ENCODE results near the gene BTBD9.
"Not testable (repeated sequence)": the region's sequence is repeated elsewhere in the genome, so short reads cannot be mapped to it uniquely, and the experiment has no call there.

The BTBD9 gene

GRCh38 chr6:38349795-38350194, 289.9 kb downstream of the BTBD9 start:
- Mint-ChIP-seq H3K27me3 (ENCODE audit: low read depth) (no peaks in the 10 kb centered on the region), H3K27ac (no peak overlapping the region), H3K4me3 (no peak overlapping the region), H3K36me3 (ENCODE audit: low read depth) (no peaks in the 10 kb centered on the region), H3K9me3 (no peaks in the 10 kb centered on the region), H3K4me1 (ENCODE audit: low read depth) (peaks cover 2% of the 10 kb centered on the region)
- no peak for DNase-seq (ENCODE audit: low spot score)

- H3K4me3 Mint-ChIP-seq, result no peak overlapping the region
- H3K27ac Mint-ChIP-seq, result no peak overlapping the region
- H3K9me3 Mint-ChIP-seq, result no peaks in the 10 kb centered on the region
- H3K4me1 Mint-ChIP-seq (ENCODE audit: low read depth), result no peaks in the 10 kb centered on the region
- H3K36me3 Mint-ChIP-seq (ENCODE audit: low read depth), result no peaks in the 10 kb centered on the region
- no peak for DNase-seq (ENCODE audit: low spot score)
- H3K27me3 Mint-ChIP-seq (ENCODE audit: low read depth), result no peaks in the 10 kb centered on the region
Observed at GRCh38 chr6:38349221-38349620, 290.5 kb downstream of the BTBD9 start.

GRCh38 chr6:38348371-38348770, 291.4 kb downstream of the BTBD9 start:
- Mint-ChIP-seq H3K4me3 (no peak overlapping the region), H3K9me3 (no peaks in the 10 kb centered on the region), H3K36me3 (ENCODE audit: low read depth) (no peaks in the 10 kb centered on the region), H3K27me3 (ENCODE audit: low read depth) (no peaks in the 10 kb centered on the region), H3K27ac (no peak overlapping the region), H3K4me1 (ENCODE audit: low read depth) (no peaks in the 10 kb centered on the region)
- DNase-seq (ENCODE audit: low spot score), result no peak

GRCh38 chr6:38347829-38348228, 291.9 kb downstream of the BTBD9 start:
- not testable (repeated sequence) for H3K27ac Mint-ChIP-seq; DNase-seq (ENCODE audit: low spot score); H3K36me3 Mint-ChIP-seq (ENCODE audit: low read depth); H3K4me3 Mint-ChIP-seq; H3K9me3 Mint-ChIP-seq; H3K27me3 Mint-ChIP-seq (ENCODE audit: low read depth); H3K4me1 Mint-ChIP-seq (ENCODE audit: low read depth)

GRCh38 chr6:38346291-38347079, 293.2 kb downstream of the BTBD9 start:
- Mint-ChIP-seq H3K9me3 (no peaks in the 10 kb centered on the region), H3K4me1 (ENCODE audit: low read depth) (no peaks in the 10 kb centered on the region), H3K27ac (no peak overlapping the region), H3K36me3 (ENCODE audit: low read depth) (no peaks in the 10 kb centered on the region), H3K4me3 (no peak overlapping the region), H3K27me3 (ENCODE audit: low read depth) (no peaks in the 10 kb centered on the region)
- DNase-seq (ENCODE audit: low spot score), result no peak

GRCh38 chr6:38345586-38345985, 294.1 kb downstream of the BTBD9 start:
- H3K9me3 Mint-ChIP-seq, result no peaks in the 10 kb centered on the region
- H3K36me3 Mint-ChIP-seq (ENCODE audit: low read depth), result no peaks in the 10 kb centered on the region
- no peak overlapping the region for H3K27ac Mint-ChIP-seq
- no peaks in the 10 kb centered on the region for H3K27me3 Mint-ChIP-seq (ENCODE audit: low read depth)
- no peaks in the 10 kb centered on the region for H3K4me1 Mint-ChIP-seq (ENCODE audit: low read depth)
- no peak overlapping the region for H3K4me3 Mint-ChIP-seq
- no peak for DNase-seq (ENCODE audit: low spot score)

GRCh38 chr6:38341496-38341895, 298.2 kb downstream of the BTBD9 start:
- Mint-ChIP-seq H3K4me1 (ENCODE audit: low read depth) (no peaks in the 10 kb centered on the region), H3K27ac (no peak overlapping the region), H3K36me3 (ENCODE audit: low read depth) (no peaks in the 10 kb centered on the region), H3K9me3 (peaks cover 5% of the 10 kb centered on the region), H3K4me3 (no peak overlapping the region), H3K27me3 (ENCODE audit: low read depth) (no peaks in the 10 kb centered on the region)
- no peak for DNase-seq (ENCODE audit: low spot score)

- no peaks in the 10 kb centered on the region for H3K4me1 Mint-ChIP-seq (ENCODE audit: low read depth)
Observed at GRCh38 chr6:38339914-38340313, 299.8 kb downstream of the BTBD9 start.

GRCh38 chr6:38337819-38338465, 301.8 kb downstream of the BTBD9 start:
- Mint-ChIP-seq H3K4me1 (ENCODE audit: low read depth) (no peaks in the 10 kb centered on the region), H3K4me3 (no peak overlapping the region), H3K9me3 (peaks cover 21% of the 10 kb centered on the region), H3K36me3 (ENCODE audit: low read depth) (peaks cover 2% of the 10 kb centered on the region), H3K27me3 (ENCODE audit: low read depth) (no peaks in the 10 kb centered on the region), H3K27ac (no peak overlapping the region)
- no peak for DNase-seq (ENCODE audit: low spot score)

More at GRCh38 chr6:38339914-38340313, 299.8 kb downstream of the BTBD9 start:
- Mint-ChIP-seq H3K9me3 (peaks cover 7% of the 10 kb centered on the region), H3K27ac (no peak overlapping the region), H3K36me3 (ENCODE audit: low read depth) (peaks cover under 1% of the 10 kb centered on the region), H3K4me3 (no peak overlapping the region), H3K27me3 (ENCODE audit: low read depth) (no peaks in the 10 kb centered on the region)
- no peak for DNase-seq (ENCODE audit: low spot score)

GRCh38 chr6:38336922-38337321, 302.8 kb downstream of the BTBD9 start:
- Mint-ChIP-seq H3K4me3 (no peak overlapping the region), H3K9me3 (peaks cover 24% of the 10 kb centered on the region), H3K27me3 (ENCODE audit: low read depth) (no peaks in the 10 kb centered on the region), H3K36me3 (ENCODE audit: low read depth) (peaks cover 2% of the 10 kb centered on the region), H3K4me1 (ENCODE audit: low read depth) (no peaks in the 10 kb centered on the region), H3K27ac (no peak overlapping the region)
- DNase-seq (ENCODE audit: low spot score), result no peak

- no peaks in the 10 kb centered on the region for H3K36me3 Mint-ChIP-seq (ENCODE audit: low read depth)
- H3K9me3 Mint-ChIP-seq, result no peaks in the 10 kb centered on the region
- H3K27ac Mint-ChIP-seq, result no peak overlapping the region
- no peaks in the 10 kb centered on the region for H3K27me3 Mint-ChIP-seq (ENCODE audit: low read depth)
- H3K4me1 Mint-ChIP-seq (ENCODE audit: low read depth), result no peaks in the 10 kb centered on the region
- no peak overlapping the region for H3K4me3 Mint-ChIP-seq
- DNase-seq (ENCODE audit: low spot score), result no peak
Observed at GRCh38 chr6:38326837-38327236, 312.9 kb downstream of the BTBD9 start.

- no peak overlapping the region for H3K27ac Mint-ChIP-seq
- DNase-seq (ENCODE audit: low spot score), result no peak
- H3K9me3 Mint-ChIP-seq, result no peaks in the 10 kb centered on the region
- no peaks in the 10 kb centered on the region for H3K36me3 Mint-ChIP-seq (ENCODE audit: low read depth)
- no peak overlapping the region for H3K4me3 Mint-ChIP-seq
- H3K4me1 Mint-ChIP-seq (ENCODE audit: low read depth), result no peaks in the 10 kb centered on the region
- no peaks in the 10 kb centered on the region for H3K27me3 Mint-ChIP-seq (ENCODE audit: low read depth)
Observed at GRCh38 chr6:38323216-38323615, 316.5 kb downstream of the BTBD9 start.

GRCh38 chr6:38322138-38322537, 317.6 kb downstream of the BTBD9 start:
- Mint-ChIP-seq H3K9me3 (no peaks in the 10 kb centered on the region), H3K4me3 (no peak overlapping the region), H3K36me3 (ENCODE audit: low read depth) (no peaks in the 10 kb centered on the region)

GRCh38 chr6:38320843-38321242, 318.9 kb downstream of the BTBD9 start:
- DNase-seq (ENCODE audit: low spot score), result no peak
- H3K27me3 Mint-ChIP-seq (ENCODE audit: low read depth), result no peaks in the 10 kb centered on the region
- H3K4me3 Mint-ChIP-seq, result no peak overlapping the region
- no peak overlapping the region for H3K27ac Mint-ChIP-seq
- no peaks in the 10 kb centered on the region for H3K9me3 Mint-ChIP-seq
- H3K36me3 Mint-ChIP-seq (ENCODE audit: low read depth), result no peaks in the 10 kb centered on the region
- no peaks in the 10 kb centered on the region for H3K4me1 Mint-ChIP-seq (ENCODE audit: low read depth)

More at GRCh38 chr6:38322138-38322537, 317.6 kb downstream of the BTBD9 start:
- DNase-seq (ENCODE audit: low spot score), result no peak
- no peak overlapping the region for H3K27ac Mint-ChIP-seq
- no peaks in the 10 kb centered on the region for H3K27me3 Mint-ChIP-seq (ENCODE audit: low read depth)
- H3K4me1 Mint-ChIP-seq (ENCODE audit: low read depth), result no peaks in the 10 kb centered on the region
